NCI-H2227 (cell line): ENCODE data around the gene DOCK6.

Experiments used
- DNase-seq: peaks from one replicate; lab custom pipeline; 2025; ENCODE audit not compliant: unreplicated experiment; lab: John Stamatoyannopoulos, UW

DOCK6 gene, protein sequence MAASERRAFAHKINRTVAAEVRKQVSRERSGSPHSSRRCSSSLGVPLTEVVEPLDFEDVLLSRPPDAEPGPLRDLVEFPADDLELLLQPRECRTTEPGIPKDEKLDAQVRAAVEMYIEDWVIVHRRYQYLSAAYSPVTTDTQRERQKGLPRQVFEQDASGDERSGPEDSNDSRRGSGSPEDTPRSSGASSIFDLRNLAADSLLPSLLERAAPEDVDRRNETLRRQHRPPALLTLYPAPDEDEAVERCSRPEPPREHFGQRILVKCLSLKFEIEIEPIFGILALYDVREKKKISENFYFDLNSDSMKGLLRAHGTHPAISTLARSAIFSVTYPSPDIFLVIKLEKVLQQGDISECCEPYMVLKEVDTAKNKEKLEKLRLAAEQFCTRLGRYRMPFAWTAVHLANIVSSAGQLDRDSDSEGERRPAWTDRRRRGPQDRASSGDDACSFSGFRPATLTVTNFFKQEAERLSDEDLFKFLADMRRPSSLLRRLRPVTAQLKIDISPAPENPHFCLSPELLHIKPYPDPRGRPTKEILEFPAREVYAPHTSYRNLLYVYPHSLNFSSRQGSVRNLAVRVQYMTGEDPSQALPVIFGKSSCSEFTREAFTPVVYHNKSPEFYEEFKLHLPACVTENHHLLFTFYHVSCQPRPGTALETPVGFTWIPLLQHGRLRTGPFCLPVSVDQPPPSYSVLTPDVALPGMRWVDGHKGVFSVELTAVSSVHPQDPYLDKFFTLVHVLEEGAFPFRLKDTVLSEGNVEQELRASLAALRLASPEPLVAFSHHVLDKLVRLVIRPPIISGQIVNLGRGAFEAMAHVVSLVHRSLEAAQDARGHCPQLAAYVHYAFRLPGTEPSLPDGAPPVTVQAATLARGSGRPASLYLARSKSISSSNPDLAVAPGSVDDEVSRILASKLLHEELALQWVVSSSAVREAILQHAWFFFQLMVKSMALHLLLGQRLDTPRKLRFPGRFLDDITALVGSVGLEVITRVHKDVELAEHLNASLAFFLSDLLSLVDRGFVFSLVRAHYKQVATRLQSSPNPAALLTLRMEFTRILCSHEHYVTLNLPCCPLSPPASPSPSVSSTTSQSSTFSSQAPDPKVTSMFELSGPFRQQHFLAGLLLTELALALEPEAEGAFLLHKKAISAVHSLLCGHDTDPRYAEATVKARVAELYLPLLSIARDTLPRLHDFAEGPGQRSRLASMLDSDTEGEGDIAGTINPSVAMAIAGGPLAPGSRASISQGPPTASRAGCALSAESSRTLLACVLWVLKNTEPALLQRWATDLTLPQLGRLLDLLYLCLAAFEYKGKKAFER (N-terminal part only)

DNA sequence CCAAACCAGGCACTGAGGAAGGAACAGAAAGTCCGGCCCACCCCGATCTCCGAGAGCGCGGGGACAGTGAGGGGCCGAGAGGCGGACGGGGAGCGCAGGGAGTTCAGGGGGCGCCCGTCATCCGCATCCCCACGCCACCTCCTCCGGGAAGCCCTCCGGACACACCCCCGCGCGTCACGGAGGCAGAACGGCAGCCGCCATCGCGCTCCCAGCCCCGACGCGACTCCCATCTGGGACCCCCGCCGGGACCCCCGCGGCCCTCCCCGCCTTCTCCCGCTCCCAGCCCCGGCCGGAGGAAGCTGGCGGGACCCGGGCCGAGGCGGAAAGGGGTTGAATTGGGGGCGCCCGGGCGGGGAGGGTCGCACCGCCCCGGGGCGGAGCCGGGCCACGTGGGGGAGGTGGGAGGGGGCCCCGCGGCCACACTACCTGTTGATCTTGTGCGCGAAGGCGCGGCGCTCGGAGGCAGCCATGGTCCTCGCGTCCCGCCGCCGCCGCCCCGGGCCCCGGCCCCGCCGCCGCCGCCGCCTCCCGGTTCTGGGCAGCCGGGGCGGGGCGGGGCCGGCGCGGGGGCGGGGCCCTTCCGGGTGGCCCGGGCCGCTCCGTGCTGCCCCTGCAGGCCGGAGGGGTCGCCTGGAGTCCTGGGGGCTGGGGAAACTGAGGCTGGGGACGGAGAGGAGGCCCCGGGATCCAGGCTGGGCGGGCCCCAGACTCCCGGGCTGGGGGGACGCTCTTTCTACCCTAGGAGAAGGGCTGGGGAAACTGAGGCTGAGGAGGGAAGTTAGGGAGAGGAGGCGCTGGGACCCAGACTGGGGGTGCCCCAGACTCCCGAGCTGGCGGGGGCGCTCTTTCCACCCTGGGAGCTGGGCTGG, at the start of gene DOCK6:
DOCK6 (minus strand) TSS at position 554 of the 869 bp plus-strand sequence; CDS start at position 470, 84 bp downstream.
- DNase-seq, result no peak

DNA sequence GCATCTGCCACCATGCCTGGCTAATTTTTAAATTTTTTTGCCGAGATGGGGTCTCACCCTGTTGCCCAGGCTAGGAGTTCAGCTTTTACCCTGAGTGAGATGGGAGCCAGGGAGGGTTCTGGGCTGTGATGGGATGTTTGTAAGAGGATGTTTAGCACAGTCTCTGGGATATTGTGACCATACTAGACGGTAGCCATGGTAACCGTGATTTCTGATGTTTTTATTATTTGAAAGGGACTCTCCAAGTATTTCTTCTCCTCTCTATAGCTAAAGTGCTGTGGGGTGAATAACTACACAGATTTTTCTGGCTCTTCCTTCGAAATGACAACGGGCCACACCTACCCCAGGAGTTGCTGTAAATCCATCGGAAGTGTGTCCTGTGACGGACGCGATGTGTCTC, 44.0 kb upstream of the DOCK6 start:
- no peak for DNase-seq

DNA sequence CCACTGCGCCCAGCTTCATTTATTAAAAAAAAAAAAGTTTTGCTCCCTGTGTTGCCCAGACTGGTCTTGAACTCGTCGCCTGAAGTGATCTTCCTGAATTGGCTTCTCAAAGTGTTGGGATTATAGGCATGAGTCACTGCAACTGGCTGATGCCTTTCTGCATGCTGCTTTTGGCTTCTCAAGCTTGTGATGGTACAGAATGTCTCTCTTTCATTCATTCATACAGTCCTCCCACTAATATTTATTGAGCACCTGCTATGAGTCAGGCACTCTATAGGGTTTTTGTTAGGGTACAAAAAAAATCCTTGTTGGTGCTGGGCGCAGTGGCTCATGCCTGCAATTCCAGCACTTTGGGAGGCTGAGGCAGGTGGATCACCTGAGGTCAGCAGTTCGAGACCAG, 42.6 kb upstream of the DOCK6 start:
- no peak for DNase-seq

DNA sequence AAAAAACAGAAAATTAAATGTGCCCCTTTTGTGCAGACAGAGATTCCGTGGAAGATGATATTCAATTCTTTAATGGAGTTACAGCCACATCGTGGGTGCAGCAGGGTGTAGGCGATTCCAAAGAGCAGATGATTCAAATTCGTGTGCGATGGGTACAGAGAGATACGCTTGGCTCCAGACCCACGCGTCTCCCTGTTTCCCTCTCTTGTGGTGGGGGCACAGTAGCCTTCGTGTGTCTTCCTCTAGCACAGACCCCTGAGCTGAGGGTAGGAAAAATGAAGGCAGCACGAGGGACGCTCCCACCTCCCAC, 38.4 kb upstream of the DOCK6 start:
- no peak for DNase-seq

DNA sequence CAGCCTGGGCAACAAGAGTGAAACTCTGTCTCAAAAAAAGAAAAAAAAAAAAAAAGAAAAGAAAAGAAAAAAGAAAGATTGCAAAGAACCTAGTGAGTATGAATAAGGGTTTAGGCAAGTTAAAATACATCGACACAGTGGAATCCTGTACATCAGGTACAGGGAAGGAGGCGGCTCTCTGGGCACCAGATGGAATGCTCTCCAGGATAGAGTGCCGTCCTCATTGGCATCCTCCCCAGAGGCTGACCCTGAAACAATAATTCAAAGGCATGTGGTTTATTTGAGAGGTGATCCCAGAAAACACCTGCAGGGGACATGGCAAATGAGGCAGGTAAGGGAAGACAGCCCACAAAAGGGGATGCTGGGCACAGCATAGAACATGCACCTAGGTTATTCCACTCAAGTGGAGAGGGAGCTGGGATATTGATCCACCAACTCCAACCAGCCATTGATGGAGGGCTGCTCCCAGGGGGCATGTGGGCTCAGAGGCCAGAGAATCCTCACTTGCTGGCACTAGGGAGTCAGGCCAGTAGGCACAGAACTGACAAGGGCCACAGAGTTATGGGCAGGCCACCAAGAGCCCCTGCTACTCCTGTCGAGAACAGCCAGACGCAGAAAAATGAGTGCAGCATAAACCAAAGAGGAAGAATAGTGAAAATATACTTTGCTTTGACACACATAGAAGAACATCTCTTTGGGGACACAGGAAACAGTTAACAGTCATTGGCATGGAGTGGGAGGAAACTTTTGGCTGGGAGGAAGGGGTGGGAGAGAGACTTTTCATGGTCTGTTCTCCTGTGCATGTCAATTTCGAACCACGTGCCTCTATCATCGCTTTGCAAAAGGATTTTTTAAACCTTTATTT, 37.9 kb upstream of the DOCK6 start:
- DNase-seq, result no peak

DNA sequence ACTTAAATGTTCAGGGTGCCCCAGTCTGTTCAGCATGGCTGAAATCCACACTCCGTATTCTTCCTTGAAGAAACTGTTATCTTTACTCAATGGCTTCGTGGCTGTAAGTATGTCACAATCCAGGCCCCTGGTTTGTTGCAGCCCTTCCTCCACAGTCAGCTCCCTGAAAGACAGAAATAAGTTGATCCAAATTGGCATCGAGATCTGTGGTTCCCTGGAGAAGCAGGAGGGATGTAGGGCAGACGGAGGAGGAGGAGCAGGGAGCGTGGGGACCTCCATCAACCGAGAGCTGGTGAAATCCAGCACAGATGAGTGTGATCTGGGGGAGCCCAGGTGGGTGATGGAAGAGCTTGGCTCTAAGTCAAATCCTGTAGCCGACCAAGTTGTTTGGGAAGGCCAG, 33.9 kb upstream of the DOCK6 start:
- DNase-seq, result no peak

DNA sequence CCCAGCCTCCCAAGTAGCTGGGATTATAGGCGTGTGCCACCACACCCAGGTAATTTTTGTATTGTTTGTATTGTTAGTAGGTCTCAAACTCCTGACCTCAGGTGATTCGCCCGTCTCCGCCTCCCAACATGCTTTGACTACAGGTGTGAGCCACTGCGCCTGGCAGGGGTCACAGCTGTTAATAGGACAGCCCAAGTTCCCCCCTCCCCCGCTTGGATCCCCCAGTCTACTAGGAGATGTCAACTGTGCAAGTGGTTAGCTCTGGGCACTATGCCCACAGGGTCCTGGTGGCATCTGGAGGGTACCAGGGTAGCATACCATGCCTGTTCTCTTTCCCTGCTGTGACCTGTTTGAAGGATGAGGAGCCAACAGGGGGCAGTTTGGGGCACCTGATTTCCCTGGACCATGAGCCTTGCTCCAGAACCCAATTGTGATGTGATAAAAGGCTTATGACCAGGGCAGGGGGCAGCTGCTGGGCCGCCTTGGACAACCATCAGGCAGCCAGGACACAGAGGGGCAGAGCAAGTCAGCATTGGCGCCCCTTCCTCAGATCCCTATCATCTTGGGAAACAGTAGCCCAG, 33.4 kb upstream of the DOCK6 start, which contains the start of gene TSPAN16:
TSPAN16 (plus strand) TSS at position 496 of the 581 bp plus-strand sequence. CDS start 138 bp downstream, outside the sequence.
- no peak for DNase-seq

DNA sequence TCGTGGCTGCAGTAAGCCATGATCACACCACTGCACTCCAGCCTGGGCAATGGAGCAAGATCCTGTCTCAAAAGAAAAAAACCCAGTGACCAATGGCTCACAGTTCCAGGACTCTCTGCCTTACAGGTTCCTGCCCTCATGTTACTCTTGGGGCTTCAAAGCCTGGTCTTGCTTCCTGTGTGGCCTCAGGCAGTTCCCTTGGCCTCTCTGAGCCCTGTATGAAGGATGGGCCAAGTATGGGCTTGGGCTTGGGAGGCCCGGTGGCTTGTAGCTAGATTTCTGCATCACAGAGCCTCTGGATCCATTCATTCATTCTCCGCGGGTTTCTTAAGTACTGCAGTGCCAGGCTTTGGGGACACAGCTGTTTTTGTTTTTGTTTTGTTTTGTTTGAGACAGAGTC, 32.9 kb upstream of the DOCK6 start:
- DNase-seq, result no peak

DNA sequence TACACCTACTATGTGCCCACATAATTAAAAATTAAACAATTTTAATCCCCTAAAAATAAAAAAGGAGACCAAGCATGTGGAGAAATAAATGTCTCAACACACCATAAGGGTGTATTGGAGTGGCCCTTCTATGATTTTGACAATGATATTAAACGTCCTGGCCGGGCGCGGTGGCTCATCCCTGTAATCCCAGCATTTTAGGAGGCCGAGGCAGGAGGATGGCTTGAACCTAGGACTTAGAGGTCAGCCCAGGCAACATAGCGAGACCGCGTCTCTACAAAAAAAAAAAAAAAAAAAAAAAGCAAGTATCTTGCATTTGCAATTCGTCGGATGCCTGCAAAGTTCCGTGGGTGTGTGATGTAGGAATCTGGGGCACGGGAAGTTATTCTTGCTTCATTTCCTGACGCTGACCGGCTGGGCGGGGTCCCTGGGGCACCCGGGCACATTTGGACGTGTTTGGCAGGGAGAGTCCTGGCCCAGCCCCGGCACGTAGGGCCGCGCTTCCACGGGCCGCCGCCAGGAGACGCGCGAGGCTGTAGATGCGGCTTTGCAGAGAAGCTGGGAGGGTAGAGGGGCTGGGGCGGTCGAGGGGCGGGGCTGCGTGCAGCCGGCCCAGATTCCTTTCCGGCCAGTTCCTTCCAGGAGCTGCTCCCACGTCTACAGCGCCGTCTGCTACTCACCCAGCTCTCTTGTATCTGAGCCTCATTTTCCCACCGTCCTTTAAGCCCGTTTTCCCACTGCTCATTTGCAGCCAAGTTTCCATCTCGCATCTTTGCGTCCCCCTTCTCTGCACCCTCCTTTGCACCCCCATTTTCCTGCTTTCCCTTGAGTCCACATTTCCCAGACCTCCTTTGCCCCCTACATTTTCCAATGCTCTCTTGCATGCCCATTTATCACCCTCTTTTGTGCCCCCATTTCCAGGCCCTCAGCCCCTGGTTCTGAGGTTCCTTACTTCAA, 31.4 kb upstream of the DOCK6 start:
- peak; percentile 89 for DNase-seq

DNA sequence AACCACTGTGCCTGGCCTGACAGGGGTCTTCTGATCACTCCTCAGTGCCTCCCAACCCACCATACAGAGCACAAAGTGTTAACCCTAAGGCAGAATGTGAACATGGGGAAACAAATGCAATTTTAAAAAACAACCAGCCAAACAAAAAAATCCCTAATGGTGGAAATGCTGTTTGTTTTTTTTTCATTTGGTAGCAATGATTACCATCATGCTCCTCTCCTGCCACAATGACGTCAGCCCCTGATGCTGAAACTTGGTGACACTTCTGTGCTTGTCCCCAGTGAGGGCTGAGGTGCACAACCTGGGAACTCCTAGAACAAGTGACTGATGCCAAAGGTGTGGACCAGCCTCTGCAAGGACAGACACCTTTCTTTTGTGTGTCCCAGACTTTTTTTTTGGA, 29.7 kb upstream of the DOCK6 start:
- no peak for DNase-seq

DNA sequence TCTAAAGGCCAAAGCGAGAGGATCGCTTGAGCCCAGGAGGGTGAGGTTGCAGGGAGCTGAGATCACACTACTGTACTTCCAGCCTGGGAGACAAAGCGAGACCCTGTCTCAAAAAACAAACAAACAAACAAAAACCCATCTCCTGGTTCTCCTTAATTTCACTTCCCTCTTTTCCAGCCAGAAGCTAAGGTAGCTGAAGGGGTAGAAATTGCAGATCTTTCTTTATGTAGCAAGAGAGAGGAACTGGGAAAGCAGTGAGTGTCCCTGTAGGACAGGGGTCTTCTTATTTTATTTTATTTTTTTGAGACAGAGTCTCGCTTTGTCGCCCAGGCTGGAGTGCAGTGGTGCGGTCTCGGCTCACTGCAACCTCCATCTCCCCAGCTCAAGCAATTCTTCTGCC, 29.1 kb upstream of the DOCK6 start:
- DNase-seq, result no peak

DNA sequence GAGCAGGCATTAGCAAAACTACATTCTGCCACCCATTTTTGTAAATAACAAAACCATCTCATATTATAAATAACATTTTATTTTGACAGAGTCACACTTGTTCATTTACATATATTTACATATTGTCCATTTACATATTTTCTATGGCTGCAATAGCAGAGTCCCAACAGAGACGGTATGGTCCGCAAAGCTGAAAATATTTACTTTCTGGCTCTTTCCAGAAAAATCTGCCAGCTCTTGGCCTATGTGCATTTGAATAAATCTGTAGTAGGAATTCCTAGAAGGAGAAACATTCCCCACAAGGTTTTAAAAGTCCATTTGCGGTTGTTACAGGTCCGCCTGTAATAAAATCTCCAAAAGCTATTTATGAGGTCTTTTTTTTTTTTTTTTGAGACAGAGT, 27.9 kb upstream of the DOCK6 start:
- no peak for DNase-seq

DNA sequence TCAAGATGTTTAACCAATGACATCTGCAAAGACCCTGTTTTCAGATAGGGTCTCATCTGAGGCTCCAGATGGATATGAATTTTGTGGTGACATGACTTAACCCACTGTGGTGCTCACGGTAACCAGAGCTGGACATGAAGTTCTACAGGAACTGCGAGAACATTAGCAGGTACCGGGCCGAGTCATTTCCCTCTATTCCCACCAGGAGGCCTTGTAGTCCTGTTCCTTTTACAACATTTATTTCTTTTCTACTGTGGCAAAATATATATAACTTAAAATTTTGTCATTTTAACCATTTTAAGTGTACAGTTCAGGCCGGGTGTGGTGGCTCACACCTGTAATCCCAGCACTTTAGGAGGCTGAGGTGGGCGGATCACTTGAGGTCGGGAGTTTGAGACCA, 26.0 kb upstream of the DOCK6 start:
- DNase-seq, result no peak

DNA sequence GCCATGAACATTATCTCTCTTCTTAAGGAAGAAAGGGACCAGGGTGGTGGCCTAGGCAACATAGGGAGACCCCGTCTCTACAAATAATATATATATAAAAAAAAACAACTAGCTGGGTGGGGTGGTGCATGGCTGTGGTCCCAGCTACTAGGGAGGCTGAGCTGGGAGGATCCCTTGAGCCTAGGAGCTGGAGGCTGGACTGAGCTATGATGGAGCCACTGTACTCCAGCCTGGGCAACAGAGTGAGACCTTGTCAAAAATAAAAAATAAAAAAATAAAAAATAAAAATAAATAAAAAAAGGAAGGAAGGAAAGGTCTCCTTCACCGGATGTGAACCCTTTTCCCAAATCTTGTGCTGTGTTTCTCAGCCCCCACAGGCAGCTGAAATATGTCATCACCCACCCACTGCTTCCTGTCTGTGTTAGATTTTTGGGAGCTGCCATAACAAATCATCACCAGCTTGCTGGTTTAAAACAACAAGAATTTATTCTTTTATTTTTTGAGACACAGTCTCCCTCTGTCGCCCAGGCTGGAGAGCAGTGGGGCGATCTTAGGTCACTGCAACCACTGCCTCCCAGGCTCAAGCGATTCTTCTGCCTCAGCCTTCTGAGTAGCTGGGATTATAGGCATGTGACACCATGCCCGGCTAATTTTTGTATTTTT, 24.1 kb upstream of the DOCK6 start:
- DNase-seq, result no peak

DNA sequence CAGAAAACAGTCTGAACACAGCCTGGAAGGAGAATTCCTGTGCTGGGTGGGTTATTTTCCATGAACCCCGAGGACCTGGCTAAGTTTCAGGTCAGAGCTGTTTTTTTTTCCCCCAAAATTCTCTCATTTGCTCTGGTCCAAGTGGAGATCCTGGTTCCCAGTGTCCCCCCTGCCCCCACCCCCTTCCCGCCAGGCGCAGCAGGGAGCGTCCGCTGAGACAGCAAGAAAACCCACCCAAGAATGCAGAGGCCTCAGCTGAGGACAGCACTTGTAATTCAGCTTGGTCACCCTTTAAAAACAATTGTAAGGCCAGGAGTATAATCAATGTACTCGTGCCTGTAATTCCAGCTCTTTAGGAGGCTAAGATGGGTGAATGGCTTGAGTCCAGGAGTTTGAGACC, 22.2 kb upstream of the DOCK6 start:
- no peak for DNase-seq

DNA sequence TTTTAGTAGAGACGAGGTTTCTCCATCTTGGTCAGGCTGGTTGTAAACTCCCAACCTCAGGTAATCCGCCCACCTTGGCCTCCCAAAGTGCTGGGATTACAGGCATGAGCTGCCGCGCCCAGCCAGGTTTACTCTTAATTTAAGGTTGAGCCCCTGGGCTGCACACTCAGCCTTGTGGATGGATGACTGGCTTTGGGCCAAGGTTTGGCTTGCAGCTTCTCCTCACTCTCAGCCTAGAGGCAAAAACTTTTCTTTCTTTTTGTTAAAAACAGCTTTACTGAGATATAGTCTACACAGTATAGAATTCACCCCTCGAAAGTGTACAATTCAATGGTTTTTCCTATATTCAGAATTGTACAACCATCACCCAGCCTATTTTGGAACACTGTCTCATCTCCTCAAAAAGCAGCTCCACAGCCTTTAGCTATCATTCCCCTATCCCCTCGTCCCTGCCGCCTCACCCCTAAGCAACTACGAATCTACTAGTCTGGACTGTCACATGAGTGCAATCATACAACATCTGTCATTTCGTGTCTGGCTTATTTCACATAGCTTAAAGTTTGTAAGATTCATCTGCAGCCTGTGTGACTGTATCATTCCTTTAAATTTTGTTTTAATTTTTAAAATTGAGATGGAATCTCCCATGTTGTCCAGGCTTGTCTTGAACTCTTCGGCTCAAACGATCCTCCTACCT, 19.2 kb upstream of the DOCK6 start:
- DNase-seq, result no peak
